NCI-H2107 (cell line): ENCODE results near the gene NF2.

ENCODE experiments used
- DNase-seq: peaks from one replicate; lab custom pipeline; 2025; lab: John Stamatoyannopoulos, UW

Gene NF2

DNA sequence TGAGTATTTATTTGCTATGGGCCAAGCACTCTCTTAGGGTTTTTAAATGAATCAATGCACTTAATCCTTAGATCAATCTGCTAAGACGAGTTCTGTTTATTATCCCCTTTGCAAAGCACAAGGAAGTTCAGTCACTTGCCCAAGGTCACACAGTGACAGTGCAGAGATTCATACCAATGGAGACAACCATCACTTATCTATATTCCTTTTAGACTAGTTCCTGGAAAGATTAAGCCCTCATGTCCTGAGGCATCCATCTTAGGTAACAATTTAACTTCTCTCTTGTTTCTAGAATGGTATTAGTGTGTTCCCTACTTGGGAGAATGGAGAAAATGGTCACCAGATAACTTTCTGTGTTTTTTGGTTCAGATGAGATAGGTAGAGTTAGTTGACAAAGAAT, 28.3 kb downstream of the NF2 start:
- no peak for DNase-seq

DNA sequence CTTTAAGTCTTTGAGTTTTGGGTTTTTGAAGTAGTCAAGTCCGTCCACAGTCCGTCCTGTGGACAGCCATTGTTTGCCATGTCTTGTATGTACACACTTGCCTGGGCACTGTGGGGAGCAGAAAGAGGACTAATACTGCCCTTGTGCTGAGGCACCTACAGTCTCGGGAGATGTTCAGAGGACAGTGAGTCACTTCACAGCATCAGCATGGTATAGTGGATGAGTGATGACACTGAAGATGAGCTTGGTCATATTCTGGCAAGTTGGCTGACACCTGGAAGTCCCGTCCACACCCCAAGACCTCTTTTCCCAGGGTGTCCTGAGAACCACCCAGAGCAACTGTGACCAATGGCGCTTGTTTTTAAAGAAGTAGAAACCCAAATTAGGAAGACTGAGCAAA, 29.2 kb downstream of the NF2 start:
- DNase-seq: no peak

DNA sequence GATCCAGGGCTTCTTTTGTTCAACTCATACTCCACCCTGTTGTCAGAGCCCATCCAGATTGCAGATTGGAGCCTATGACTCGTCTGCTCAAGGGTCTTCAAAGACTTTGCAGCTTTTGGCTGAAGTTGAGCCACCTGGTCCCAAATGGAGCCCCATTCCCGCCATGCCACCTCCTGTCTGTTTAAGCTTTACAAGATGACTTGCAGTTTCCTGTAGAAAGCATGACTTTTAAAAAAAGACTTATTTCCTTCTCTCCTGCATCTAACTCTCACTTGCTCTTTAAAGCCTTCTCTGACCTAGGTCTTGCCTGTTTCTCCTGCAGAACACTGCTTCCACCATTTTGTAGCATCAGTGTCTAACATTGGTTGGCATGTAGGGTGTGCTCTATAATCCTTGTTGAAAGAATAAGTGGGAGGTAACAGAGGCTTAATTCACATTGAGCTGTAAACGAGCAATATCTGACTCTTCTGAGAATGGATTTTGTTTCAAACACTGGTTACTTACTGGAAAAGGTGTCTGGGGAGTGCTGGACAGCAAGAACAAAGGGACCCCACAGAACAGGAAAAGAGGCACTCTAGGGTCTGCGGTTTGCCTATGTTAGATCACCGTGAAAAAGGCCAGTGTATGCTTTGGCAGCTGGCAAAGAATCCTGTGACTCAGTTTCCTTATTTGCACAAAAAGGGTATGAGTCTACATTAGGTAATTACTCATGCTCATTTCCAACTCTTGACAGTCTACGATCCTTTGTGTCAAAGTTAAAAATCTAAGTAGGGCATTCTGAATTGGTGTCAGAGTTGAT, 30.3 kb downstream of the NF2 start:
- no peak for DNase-seq

DNA sequence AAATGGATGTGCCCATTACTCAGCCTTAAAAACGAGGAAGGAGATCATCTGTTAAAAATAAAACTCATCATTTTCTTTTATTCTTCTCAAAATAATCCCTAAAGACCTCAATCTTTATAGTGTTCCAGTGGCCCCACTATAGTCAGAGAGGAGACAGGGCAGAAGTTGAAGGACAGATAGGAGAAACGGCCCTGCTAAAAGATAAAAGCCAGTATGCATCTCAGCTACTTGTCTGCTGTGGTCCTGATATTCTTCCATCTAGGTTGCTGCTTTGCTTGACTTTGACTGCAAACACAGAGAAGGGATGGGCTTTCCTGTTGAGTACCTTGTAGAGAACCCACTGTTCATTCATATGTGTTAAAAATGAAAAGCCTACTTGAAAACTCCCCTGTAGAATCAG, 31.4 kb downstream of the NF2 start:
- DNase-seq: no peak

DNA sequence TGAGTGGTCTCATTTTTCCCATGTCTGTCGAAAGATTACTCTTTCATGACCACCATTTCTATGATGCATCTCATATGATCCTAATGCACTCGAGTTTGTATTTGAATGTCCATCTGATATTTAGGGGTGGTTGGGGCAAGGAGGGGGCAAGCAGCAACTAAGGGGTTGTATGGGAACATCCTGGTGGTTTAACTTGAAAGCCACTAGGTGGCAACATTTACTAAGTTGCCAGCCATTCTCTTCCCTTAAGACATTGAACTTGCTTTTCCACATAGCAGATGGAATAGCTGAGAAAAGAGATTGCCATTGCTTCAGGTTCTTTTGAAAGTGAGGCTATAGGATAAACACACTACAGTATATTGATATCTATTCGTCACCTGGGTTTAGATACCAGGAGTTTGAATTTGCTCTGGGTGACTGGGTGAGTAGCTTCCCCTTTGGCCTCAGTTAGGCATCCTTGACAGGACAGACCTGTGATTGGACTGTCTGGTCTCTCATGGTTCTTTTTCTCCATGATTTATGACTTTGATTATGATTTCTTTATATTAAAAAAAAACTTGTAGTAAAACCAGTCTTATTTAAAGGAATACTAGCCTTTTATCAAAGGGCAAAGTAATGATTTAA, 32.4 kb downstream of the NF2 start:
- no peak for DNase-seq

DNA sequence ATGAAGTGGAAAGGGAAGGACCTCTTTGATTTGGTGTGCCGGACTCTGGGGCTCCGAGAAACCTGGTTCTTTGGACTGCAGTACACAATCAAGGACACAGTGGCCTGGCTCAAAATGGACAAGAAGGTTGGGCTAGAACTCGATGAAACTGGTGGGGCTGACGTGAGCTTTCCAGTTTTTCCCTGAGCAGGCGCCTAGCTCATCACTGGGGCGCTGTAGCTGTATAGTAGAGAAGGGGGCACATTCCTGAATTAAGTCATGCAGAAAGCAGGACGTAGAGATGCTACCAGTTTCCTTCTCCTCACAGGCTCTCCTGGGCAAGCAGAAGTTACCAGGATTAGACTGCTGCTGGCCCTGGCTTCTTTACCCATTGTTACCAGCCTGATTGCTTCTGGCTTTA, 33.3 kb downstream of the NF2 start:
- no peak for DNase-seq

DNA sequence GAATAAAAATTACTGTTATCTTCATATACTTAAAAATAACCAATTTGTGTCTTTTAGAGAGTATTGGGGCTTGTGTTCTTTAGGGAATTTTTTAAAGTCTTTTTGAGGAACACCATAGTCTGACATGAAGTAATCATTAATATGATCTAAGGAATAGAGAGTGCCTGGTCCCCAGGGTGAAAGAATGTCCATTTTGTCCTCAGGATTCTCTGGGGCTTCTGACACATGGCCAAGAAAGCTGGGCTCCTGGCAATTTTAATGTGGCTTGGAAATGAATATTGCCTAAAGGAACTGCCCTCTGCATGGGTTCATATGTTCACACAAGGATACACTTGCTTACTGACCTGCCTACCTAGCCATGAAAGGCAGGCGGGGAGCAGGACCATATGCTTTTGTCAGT, 33.7 kb downstream of the NF2 start:
- no peak for DNase-seq

DNA sequence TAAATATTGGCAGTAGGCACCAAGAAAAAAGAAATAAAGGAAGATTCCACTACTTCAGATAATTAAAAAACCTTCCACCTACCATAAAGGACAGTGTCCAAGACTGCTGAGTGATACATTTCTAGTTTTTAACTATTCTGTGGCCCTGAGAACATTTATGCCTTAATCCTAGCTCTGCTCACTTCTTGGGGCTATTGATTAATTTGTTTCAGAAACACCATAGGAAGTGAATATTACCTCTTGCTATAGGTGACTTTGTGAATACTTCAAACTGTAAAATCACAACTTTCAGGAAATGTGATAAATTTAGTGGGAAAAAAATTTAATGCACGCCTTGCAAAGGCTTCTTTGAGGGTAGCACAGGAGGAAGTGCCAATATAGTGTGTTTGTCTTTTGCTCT, 35.2 kb downstream of the NF2 start:
- DNase-seq: no peak

DNA sequence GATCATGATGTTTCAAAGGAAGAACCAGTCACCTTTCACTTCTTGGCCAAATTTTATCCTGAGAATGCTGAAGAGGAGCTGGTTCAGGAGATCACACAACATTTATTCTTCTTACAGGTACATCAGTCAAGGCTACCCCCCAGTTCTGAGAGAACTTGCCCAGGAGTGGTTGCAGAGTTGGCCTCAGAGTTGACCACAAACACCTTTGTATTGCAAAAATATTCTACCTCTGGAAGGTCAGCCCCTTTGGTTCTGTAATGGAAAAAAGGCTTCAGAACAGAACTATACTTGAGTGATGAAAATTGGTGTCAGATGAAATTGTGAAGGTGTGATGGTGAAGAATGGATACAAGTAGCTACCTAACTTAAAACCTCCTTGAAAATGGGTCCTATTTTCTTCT, 35.7 kb downstream of the NF2 start:
- no peak for DNase-seq

DNA sequence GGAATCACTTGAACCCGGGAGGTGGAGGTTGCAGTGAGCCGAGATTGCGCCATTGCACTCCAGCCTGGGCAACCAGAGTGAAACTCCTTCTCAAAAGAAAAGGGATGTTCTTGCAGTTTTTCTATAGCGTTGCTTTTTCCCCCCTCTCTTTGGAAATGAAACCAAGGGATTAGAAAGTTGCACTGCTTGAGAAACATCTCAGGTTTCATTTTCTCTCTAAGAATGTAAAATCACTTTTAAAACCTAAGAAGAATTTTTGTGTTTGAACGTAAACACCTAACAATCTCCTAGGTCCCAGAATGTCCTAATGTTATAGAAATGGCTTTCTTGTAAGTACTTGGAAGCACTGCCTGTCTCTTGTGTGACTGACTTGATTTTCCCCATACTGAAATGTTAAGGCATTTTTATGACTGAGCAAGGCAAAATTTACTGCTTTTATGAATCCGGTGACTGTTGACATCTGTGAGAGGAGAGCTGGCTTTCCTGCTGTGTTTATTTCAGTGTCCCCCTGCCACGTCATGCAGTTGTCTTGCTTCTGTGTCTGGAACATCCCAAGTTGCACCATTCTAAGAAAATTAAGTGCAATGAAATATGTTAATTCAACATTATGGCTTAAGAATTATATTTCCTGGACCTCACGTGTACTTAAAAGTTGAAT, 37.7 kb downstream of the NF2 start:
- DNase-seq: no peak

DNA sequence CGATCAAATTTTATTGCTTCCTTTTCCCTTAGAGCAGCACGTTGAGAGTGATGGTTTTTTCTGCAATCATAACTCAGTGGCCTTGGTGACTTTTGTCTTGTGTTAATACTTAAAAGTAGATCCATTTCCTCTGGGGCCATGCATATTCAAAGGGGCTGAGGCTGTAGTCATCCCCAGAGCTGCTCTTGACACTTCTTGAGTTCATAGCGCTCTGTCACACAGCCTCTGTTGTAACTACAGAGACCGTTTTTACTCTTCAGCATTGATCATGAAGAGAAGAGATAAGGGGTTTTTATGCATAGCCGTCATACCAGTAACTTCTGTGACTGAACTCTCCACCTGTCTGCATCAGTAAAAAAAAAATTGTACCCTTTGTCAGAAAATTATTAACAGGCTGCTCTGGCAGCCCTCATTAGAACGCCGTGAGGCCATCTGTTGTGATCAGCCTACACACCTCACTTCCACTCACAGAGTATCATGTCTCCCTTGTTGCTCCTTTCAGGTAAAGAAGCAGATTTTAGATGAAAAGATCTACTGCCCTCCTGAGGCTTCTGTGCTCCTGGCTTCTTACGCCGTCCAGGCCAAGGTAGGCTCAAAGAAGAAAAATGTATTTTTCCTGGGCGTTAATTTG, 38.4 kb downstream of the NF2 start:
- DNase-seq: no peak

DNA sequence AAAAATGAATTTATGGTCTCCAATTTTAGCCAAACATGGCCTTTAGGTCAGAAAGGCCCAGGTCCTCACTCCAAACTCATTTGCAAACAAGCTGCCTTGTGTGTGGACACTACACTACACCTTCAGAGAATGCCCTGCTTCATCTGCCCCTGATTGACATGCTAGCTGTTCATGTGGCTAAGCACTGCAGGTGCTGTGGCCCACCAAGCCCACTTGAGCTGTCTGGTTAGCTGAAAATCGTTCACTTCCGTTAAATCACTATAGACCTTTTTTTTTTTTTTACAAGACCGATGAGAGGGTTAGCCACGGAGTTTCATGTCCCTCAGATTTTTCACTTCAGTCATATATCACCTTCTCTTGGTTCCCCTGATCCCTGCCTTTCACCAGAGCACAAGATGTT, 39.3 kb downstream of the NF2 start:
- no peak for DNase-seq

DNA sequence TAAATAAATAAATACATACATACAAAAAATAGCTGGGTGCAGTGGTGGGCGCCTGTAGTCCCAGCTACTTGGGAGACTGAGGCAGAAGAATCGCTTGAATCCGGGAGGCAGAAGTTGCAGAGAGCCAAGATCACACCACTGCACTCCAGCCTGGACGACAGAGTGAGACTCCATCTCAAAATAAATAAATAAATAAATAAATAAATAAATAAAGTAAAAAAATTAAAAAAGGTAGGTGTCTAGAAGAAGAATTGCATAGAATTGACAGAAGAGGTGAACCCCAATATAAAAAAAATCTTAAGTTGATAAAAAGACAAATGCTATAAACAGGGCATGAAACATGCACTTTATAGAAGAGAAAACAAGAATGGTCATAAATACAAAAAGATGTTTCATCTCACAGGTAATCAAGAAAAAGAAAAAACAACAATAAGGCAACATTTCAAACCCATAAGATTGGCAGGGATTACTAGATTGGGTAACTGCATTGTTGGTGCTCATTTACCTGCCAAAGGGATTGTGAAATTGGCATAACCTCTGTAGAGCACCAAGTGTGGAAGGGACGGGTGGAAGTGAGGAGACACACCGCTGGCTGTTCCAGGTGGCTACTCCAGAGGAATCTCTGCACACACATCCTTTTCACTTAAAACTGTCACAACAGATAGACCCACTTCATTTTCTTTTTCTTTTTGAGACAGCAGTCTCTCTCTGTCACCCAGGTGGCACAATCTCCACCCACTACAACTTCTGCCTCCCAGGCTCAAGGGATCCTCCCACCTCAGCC, 44.7 kb downstream of the NF2 start:
- no peak for DNase-seq

DNA sequence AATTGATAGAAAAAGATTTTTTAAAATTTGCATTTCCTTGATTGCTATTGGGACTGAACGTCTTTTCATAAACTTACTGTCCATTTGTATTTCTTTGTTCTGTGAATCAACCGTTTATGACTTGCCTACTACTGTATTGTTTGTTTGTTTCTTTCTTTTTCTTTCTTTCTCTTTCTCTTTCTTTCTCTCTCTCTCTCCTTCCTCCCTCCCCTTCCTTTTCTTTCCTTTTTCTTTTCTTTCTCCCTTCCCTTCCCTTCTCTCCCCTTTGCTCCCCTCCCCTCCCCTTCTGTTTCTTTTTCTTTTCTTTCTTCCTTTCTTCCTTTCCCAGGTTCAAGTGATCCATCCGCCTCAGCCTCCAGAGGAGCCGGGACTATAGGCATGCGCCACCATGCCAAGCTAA, 46.9 kb downstream of the NF2 start:
- no peak for DNase-seq

DNA sequence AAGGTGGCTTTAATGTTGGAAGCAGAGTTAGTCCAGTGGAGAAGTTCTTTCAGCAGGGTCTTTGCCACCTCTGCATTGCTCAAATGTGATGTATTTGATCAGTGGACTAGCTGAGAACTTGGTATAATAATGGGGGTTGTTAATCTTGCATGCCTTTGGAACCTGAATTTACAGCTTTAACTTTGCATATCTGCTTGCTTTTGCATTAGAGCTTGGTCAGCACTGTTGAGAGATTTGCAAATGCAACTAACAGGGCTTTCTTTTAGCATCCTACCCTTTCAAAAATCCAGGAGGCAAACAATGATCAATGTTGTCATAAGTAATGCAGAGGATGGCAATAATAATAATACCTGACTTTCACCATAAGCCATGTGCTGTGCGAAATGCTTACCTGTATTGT, 48.2 kb downstream of the NF2 start:
- DNase-seq: no peak

DNA sequence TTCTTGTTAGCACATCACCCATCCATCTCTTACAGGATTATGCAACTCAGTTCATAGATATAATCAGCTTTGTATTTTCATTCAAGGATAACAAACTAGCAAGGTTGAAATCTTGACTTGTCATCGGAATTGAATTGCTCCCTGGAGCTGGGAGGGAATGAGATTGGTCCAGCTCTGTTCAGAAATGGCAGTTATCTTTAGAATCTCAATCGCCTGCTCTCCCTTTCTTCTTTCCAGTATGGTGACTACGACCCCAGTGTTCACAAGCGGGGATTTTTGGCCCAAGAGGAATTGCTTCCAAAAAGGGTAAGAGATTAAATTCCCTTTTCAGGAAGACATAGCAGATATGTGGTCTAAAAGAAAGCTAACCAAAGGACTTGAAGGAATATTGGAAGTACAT, 51.0 kb downstream of the NF2 start:
- DNase-seq: no peak

DNA sequence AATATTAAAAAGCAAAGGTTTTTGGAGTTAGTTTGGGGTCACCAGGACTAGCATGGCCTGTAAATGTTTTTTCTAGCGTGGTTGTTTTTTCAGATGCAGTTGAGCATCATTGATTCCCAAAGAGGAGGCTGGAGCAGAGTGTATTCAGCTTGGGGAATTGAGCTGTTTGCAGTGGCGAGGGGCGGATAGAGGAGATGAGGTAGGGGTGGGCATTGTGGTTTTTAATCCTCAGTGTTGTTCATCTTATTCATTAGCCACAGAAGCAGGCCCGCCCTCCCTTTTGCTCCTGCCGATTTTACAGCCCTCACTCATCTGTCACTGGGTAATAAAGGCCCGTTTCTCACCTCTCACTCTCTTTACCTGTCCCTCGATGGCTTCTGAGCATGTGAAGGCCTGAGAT, 51.4 kb downstream of the NF2 start:
- DNase-seq: no peak

DNA sequence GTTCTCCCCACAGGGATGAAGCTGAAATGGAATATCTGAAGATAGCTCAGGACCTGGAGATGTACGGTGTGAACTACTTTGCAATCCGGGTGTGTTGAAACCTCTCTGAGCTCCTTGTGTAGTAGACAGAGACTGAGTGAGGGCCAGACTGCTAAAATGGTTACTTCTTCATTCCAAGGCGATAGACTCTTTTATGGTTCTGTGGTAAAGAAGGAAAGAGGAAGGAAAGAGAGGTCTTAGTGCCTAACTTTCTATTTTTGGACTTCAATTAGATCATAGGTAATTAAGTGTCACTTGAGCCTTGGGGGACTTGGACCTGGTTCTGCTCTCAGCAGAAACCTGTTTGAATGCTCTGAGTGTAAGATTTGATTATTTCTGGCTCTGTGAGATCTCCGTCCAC, 54.7 kb downstream of the NF2 start:
- no peak for DNase-seq

DNA sequence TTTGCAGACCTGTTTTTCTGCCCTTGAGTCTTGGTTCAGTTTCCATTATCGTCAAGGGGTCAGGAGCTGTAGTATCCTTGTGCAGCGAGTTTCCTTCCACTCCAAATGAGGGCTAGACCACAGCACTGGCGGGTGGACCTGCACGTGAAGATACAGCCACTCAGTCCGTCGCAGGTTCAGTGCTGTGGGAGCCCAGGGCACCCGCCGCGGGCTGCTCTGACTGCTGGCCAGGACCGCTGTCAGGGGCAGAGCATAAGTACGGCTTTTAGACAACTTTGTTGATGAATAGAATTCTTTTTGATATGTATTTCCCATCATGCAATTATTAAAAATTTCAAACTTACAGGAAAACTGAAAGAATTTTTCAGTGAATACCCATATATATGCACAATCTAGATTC, 56.6 kb downstream of the NF2 start:
- DNase-seq: no peak

DNA sequence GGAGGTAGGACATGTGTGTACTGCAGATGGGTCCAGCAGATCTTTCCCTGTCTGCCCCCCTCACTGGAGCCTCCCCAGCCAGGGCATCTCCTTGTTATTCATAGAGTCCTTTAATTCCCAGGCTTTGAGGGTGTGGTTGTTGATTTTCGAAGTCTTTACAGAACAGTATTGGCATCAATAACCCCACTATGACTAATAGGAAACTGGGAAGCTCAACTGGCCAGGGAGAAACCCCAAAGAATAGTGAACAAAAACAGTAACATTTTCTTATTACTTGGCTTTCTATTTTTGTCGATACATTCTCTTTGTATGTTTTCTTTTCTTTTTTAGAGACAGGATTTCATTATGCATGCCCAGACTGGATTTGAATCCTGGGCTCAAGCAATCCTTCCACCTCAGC, 57.9 kb downstream of the NF2 start:
- DNase-seq: no peak

DNA sequence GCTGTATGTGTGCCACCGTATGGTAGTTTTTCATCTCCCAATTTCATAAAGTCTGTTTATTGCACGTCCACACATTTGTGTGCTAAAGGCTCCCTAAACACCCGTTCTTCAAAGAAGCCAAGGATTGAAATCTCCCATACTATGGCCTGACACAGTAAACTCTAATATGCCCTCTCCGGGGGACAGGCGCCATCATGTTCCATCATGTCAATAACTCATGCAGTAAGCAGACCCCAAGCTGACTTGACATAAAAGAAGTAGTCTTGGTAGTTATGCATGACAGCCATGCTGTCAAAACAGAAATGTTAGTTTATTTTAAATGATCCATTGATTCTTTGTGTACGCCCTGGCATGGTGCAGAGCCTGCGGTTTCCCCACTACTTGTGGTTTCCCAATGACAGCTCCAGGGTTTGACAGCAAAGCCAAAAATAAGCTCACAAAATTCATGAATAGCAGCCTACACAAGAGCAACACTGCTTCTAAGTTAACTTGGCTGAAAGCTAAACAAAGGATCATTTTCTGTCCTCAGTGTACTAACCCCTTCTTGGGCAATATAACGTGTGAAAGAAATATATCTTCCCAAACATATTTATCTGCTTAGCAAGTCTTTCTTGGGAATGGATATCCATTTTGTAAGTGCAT, 59.9 kb downstream of the NF2 start:
- DNase-seq: peak; percentile 39

DNA sequence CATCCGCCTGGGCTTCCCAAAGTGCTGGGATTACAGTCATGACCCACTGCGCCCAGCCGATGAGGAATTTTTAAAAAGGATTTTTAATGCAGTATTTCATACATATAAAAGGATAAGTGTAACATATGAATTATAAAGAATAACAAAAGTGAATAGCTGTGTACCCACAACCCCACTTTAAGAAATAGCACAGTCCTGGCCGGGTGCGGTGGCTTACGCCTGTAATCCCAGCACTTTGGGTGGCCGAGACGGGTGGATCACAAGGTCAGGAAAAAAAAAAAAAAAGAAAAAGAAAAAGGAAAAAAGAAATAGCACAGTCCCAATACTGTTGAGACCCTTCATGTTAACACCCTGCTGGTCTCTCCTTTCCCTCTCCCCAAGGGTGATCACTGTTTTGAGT, 62.1 kb downstream of the NF2 start:
- no peak for DNase-seq
